ENCODE results near the gene GLS. TPM values are rescaled to one million over a fixed set of nuclear protein-coding genes. Genes with fewer than 3 reads are reported as not detected.

GLS gene
- total and polyA plus RNA-seq, 2 donors (not counting 3 experiments of a cell fraction or from before 2014, with no cell fraction given): 49.0 to 183 TPM

GRCh38 chr2:190904640-190905261 is 24.1 kb downstream of the GLS start:
- Histone ChIP-seq H3K4me2 (ENCODE audit: insufficient read depth, low read length) (no peak overlapping the region), H3K4me3 (replicated peaks in 1 of 3; ENCODE audit: insufficient read depth in 1 of 3, low read depth in 1 of 3, low read length in 3 of 3) (no peak overlapping the region), H3K79me2 (ENCODE audit: control insufficient read depth, insufficient read depth, low read length) (peaks cover 10% of the 10 kb centered on the region), H3K36me3 (ENCODE audit: control insufficient read depth in 2 of 2, extremely low read depth in 1 of 2, insufficient read depth in 2 of 2, low read length in 2 of 2) (peaks cover 8 to 31% of the 10 kb centered on the region in 2 experiments), H3K27ac (ENCODE audit: insufficient read depth, low read depth, low read length) (no peak overlapping the region), H3K9ac (replicated peaks; ENCODE audit: extremely low read depth, insufficient read depth, low read length) (no peak overlapping the region), H4K20me1 (replicated peaks; ENCODE audit: control insufficient read depth, extremely low read depth, insufficient read depth, low read length) (no peaks in the 10 kb centered on the region), H3K27me3 (ENCODE audit: control insufficient read depth in 2 of 2, insufficient read depth in 2 of 2, low read length in 2 of 2) (no peaks in the 10 kb centered on the region), H3K4me1 (ENCODE audit: control insufficient read depth, extremely low read depth, insufficient read depth, low read length) (no peaks in the 10 kb centered on the region), H2AFZ (ENCODE audit: low read depth, low read length) (no peak overlapping the region), H3K9me1 (replicated peaks; ENCODE audit: control insufficient read depth, extremely low read depth, insufficient read depth, low read length) (no peaks in the 10 kb centered on the region), H3K9me3 (replicated peaks; ENCODE audit: control insufficient read depth, insufficient read depth, low read length) (no peaks in the 10 kb centered on the region)
- TF ChIP-seq POLR2A (IDR thresholded peaks at IDR 0.05; ENCODE audit: low read depth, low read length): no peak
- no peak for TF ChIP-seq FOS (IDR thresholded peaks at IDR 0.05; ENCODE audit: borderline replicate concordance, insufficient read depth, low read length)
- no peak for TF ChIP-seq MAX (IDR thresholded peaks at IDR 0.05; ENCODE audit: insufficient read depth, insufficient read length)
- TF ChIP-seq JUN (IDR thresholded peaks at IDR 0.05; ENCODE audit: borderline replicate concordance, insufficient read depth, insufficient read length, low read depth): no peak
- no peak for TF ChIP-seq CTCF (IDR thresholded peaks at IDR 0.05; ENCODE audit: extremely low read depth in 1 of 2, insufficient read depth in 1 of 2, low read depth in 1 of 2, low read length in 2 of 2)
- TF ChIP-seq EZH2 (IDR thresholded peaks at IDR 0.05; ENCODE audit: borderline replicate concordance, low read depth, low read length, severe bottlenecking): no peak
- no peak for TF ChIP-seq GATA2 (IDR thresholded peaks at IDR 0.05; ENCODE audit: insufficient read depth, insufficient read length, low read depth, low read length)
- no peak for TF ChIP-seq POLR2AphosphoS5 (IDR thresholded peaks at IDR 0.05; ENCODE audit: insufficient read depth, low read depth, low read length)
- no peak for TF ChIP-seq MYC (IDR thresholded peaks at IDR 0.05; ENCODE audit: low read depth, low read length)
- DNase-seq (ENCODE audit: low read depth, low spot score) (no peak), FAIRE-seq (no peak)
- BruUV-seq (replicated peaks): no TSS peak
- CTCF ChIA-PET: interaction anchor here (2.3 kb wide), 1 partner anchor 54 kb away, joined by 8 read pairs; no protein-coding TSS in a partner anchor
- intact Hi-C loops (cut with micrococcal nuclease) (no loop called here), dilution Hi-C loops (cut with MboI; ENCODE audit: extremely low pct_ligation_motif_present, low sequenced_read_pairs) (no loop called here)
- POLR2A ChIA-PET: no interaction called here

All from endothelial cell of umbilical vein (primary cell).